ENCODE measurements around the gene CILP2. TPM values are rescaled to one million over a fixed set of nuclear protein-coding genes. Genes with fewer than 3 reads are reported as not detected.

The CILP2 gene
- total RNA-seq, 1 donor from 2014 or later: not detected

DNA sequence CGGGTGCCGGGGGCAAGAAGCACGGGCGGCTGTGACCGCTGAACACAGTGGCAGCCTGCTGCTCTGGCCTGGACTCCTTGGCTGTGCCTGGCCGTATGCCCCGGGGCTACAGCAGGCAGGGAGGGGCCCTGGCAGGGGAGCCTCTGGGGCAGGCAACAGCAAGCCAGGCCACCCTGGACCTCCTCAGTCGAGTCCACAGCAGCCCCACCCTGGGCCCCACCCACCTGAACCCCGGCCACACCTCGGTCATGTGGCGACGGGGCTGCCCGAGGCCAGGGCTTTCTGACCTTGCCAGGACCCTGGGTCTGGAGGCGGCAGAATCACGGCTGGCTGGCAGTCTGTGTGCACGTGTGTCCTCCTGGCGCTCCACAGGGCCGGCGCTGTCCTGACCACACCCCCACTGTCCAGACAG is 8.7 kb downstream of the CILP2 start:
- peak; percentile 22 for ATAC-seq

DNA sequence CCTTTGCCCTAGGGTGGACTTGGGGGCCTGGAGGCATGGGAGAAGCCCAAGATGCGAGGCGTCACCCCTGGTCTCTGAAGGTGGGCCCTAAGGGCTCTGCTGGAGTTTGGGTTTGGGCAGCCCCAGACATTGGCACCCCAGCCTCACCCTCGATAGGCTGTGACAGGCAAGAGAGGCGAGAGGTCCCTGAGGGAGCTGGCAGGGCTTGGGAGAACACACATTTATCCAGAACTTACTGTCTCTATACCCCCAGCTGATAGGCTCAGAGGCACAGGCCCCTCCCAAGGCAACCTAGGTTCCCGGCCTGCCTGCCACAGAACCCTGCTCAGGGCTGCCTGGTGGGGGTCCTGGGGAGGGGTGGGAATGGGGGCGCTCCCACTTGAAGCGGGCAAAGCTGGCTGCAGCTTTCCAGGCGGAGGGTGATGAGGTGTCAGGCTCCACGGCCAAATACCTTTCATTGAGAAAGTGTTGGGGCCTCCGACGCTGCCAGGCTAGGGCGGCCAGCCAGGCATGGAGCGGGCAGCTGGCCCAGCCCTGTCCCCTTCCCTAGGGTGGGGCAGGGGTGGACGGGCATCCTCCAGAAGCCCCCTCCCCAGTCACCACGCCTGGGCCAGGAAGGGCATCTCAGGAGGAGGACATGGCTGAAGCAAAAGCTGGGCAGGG is 9.7 kb downstream of the CILP2 start:
- ATAC-seq: no peak

DNA sequence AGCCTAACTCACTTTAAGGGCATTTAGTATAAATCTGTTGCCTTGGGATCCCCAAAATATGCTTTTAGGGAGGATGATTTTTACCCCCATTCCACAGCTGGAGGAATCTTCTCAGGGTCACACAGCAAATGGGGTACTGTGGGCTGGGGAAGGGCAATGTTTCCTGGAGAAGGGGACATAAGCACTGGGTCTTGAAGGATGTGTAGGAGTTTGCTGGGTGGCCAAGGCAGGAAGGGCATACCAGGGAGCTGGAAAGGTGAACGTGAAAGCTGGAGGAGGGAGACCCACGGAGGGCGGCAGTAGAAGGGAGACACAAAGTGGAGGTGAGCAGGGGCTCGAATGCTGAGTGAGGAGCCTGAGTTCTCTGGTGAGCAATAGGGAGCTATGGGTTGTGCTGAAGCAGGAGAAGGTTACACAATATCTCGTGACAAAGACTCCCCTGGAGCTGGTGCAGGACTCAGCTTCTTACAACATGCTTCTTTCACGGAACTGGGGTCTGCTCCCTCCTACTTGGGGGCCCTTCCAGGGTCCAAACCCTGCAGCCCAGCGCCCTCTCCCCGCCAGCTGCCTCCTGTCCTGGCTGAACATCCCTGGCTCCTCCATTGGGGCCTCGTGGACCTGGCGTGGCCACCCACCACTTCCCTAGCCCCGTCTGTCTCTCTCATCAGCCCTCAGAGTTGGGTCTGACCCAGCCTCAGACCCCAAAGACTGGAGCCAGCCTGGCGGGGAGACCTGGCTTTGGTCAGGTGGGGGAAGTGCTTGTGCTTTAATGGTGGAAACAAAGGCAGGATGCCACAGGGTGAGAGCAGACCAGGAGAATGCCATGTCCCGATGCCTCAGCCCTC is 11.1 kb downstream of the CILP2 start:
- no peak for ATAC-seq

DNA sequence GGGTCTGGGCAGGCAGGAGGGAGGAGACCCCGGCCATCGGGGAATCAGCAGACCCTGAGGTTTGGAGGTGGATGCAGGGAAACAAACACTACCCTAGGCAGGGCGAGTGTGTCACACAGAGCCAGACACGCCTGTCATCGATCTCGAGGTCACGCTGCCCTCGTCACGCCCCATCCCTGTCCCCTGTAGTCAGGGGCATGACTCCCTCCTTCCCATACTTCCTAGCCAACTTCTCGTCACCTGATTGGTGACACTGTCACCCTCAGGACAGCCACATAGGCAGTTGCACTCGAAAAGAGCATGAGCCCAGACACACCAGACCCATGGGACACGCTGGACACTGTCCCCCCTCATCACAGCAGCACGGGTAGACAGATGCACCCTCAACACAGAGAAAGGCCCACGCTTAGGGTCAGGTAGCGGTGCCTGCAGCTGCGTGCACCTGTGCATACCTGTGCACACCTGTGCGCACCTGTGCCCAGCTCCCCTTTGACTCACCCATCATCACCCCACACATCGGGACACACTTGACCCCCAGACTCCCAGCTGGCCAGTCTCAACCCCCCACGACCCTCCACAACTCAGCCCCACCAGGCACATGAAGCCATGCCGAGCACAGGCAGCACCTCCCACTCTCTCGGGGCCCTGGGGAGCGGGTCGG is 11.9 kb downstream of the CILP2 start:
- no peak for ATAC-seq

DNA sequence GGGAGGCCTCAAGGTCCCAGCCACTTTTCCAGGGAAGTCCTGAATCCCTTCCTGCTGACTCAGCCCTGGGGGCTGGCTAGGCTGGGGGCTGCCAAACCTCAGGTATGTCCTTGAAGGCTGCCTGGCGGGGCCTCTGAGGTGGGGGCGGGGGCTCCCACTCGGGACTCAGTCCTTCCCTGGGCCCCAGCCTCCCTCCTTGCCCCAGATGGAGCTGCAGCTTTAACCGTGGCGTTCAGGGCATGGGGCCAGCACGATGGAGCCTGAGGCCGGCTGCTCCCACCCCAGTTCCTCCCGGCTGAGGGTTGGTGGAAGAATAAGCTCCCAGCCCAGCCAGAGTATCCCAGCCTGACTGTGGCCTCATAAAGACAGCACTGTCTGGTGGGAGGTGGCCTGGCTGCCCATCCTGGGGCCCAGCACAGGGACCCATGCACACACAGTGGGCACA is 12.4 kb downstream of the CILP2 start:
- ATAC-seq: no peak

DNA sequence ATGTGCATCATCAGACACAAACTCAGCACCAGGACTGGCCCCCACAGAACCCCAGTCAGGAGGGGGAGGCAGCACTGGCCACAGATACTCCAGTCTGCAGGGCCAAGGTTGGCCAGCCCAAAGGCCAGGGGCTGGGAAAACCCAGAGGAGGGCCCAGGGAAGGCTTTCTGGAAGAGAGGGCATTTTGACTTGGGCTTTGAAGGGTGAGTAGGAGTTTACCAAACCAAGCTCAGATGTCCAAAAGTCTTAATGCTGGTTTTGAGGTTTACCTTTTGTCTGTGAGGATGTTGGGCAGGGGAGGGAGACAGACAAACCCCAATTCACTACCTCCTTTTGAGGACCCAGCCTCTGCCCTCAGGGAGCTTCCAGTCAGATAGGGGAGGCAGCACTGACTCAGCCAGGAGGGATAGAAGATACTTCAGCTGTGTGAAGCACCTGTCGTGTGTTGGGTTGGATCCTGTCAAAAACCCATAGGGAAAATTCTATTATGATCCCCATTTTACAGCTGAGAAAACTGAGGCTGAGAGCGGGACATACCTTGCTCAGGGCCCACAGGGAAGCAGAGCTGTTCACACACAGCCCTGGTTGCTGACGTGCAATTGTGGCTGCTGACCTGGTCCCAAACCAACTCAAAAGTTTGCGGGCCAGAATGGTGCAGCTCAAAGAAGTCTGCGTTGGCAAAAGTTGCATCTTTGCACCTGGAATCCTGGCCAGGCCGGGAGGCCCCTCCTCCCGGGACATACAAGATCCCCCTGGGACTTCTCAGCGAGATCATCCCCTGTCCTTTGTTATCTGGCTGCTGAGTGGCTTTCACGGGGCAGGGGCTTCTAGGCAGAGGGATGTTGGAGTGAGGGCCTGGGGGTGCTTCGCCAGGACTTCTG is 13.1 kb downstream of the CILP2 start:
- no peak for ATAC-seq

DNA sequence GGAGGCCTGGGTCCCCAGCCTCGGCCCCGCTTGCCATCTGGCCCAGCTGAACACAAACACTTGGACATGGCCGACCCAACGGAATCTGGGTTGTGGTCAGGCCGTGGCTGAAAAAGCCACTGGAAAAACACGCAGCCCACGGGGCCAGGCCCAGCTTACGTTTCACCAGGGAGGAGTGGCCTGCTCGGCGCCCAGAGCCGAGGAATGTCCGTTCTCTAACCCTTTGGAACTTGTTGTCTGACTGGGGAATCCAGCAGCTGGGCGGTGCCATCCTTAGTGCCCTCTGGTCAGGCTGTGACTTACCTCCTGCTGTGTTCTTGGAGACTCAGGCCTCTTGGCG is 13.8 kb downstream of the CILP2 start:
- ATAC-seq: no peak

DNA sequence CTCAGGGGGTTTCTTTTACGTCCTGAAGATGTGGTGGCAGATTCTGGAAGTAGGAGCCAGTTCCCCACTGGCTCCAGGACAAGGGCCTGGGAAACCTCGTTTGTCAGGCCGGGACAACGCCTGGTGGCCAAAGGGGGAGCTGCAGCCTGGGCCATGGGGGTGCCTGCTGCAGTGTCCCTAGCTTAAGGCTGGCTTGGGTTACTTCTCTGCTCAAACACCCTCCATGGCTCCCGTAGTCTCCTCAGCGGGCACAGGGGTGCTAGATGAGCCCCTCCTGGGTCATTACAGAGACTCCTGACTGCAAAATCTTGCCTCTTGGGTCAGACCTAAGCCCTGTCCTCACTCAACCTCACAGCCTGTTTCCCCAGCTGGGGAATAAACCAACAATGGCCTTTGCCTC is 14.7 kb downstream of the CILP2 start:
- ATAC-seq: peak; percentile 42

DNA sequence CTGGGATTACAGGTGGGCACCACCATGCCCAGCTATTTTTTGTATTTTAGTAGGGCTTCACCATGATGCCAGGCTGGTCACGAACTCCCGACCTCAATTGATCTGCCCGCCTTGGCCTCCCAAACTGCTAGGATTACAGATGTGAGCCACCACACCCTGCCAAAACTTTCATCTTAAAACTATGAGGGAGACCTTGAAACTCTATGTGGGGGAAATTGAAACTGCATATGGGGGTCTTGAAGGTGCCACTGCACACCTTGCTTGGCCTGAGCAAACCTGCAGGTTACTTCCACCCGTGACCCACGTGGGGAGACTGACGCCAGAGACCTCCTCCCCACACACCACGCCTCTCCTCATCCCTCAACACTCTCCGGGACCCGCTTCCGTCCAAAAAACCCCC is 15.6 kb downstream of the CILP2 start:
- no peak for ATAC-seq

DNA sequence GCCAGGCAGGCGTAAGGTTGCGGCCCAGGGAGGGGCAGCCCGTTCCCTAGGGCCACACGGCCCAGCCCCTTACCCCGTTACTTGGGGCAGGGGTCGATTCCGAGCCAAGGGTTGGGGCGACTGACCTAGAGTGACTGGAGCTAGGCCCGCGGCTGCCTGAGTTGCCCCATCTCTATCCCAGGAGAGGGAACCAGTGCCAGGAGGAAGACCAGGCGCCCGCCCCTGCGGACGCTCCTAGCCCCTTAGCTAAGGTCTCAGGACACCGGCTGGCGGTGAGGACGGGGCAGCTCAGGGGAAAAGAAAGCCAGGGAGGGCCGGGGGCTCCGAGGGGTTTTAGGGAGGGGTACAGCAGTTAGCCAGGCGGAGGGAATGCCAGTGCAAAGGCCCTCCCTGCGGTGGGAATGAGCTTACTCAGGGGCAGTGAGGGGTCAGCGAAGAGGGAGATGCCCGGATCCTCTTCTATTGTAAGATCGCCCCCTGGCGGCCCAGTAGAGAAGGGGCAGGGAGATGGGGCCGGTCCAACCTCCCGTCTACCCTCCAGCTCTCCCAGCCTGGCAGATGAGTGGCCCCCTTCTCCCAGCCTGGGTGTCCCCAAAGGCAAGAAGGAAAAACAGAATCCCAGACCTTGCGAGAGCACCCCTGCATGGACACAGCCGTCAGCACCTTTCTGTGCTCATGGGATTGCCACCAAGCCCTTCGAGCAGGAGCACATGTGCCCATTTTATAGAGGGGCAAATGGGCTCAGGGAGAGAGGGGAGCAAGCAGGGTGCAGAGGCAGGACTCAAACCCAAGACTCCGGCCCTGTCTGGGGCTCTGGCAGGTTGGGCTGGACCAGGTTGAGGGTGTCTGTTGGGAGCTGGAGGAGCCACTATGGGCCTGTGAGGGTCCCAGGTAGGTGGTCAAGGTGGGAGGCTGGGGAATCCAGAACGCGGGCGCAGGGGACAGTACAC is 16.3 kb downstream of the CILP2 start:
- ATAC-seq: peak; percentile 48

DNA sequence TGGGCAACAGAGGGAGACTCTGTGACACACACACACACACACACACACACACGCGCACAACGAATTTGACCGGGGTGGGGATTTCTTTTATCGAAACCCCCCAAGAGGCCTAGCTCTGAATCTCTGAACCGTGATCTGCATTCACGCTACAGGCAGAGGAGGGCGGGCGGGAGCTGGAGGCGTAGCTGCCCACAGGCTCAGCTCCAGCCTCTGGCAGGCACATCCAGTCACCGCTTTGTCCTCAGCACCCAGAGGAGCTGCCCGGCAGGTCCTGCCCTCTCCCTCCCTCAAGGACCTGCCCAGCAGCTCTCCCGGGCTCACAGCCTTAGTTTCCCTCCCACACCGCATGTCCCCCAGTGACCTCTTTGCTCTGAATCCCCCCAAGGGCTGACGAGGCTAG is 20.0 kb downstream of the CILP2 start:
- no peak for ATAC-seq

DNA sequence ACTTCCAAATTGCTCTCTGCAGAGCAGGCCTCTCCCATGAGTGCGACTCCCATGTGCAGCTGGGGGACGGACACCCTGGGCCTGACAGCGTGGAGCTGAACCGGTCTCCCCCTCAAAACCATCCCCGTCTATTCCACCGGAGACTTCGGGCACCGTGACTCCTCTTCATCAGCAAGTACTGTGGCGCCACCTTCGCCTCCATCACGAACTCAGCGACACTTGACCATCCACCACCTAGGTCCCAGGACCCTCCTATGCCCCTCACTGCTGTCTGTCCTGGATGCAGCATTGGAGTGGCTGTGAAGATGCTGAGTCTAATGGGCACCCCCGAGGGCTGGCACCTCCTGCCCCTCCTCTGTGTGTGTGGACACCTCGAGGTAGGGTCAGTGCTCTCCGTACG is 20.6 kb downstream of the CILP2 start:
- ATAC-seq: no peak

DNA sequence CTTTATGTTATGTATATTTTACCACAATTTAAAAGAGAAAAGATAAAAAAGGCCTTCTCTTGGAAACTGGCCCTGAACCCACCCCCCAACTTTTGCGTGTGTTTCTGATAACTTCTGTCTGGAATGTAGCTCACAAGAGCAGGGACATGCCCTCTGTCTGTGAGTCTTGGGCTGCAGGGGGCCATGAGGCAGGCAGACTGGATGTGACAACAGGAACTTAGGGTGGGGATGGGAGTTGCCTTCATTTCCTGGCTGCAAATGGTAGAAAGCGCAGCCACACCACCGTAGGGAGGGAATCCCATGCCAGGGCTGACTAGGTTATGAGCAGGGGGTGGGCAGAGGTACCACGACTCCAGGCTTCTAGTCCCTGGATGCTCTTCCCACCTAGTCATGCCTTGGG is 21.9 kb downstream of the CILP2 start:
- ATAC-seq: no peak

DNA sequence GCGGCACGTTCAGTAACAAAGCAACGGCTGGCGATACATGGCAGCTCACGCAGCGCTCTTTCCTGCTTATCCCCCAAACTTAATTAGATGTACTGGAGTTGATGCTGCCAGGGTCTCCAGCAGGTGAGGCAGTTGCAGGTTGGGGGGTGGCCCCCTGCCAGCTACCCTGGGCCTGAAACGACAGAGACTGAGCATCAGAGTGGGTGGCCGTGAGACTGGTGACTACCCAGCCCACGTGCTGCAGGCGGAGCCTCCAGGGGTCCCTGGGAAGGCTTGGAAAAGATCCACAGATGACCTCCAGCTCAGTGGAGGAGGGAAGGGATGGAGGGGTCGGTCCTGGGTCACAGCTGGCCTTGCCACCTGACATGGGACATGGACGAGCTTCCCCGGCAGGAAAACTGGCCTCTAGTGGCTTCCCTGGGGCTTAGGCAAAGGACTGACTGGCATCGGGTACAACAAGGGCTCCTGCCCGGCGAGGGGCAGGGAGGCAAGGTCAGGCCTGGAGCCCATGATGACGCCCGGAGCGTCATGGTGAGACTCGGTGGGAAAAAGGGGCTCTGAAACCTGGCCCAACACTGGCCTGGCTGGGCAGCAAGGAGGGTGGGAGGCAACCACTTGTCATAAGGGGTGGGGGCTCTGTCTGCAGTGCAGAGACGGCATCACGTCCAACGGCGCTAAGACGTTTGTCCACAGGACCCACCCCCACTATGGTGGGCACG is 24.0 kb downstream of the CILP2 start:
- ATAC-seq: no peak

DNA sequence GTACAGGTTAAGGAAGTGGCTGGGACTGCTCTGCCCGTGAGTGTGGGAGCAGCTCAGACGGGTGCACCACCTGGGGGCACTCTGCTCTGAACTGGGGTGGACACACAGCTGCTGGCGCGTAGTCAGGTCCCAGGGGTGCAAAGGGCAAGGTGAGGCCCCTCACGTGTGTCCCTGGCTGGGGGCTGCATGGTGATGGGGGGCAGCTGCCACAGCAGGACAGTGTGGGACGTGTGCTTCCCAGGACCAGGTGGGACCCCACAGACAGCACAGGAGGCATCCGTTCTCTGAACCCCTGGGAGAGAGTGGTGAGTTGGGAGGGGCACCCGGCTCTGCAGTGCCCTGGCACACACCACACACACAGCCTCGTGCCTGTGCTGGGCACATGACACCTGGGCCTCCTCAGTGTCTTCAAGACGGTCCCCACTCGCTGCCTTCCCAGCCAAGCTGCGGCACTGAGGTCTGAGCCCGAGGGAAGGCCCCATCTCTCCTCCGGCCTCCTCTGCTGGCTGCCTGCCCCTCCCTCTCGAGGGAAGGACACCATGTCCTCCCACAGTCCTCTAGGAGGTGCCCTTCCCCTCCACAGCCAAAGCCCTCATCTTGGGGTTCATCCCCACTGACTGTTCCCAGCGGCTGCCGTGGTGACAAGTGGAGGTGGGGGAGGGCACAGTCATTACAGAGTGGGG is 24.7 kb downstream of the CILP2 start:
- peak; percentile 29 for ATAC-seq

DNA sequence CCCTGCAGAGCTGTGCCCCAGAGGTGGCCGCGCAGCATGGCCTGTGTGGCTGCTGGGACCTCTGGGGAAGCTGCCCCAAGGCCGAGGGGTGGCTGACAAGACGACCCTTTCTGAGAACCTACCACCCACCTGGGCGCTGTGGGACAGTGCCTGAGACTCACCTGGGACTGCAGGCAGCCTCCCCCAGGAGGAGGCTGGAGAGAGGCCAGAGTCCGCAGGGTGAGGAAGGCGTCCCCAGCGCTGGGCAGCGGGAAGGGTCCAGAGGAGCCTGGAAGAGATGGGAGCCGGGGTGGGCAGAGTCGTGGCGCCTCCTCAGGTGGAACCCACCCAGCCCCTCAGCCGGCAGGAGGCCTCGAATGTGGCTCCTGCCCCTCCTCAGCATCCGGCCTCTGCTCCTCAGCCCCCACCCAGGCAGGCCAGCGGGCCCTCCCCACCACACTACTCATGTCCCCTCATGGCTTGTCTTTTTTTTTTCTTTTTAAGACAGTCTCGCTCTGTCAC is 25.3 kb downstream of the CILP2 start:
- ATAC-seq: peak; percentile 11

DNA sequence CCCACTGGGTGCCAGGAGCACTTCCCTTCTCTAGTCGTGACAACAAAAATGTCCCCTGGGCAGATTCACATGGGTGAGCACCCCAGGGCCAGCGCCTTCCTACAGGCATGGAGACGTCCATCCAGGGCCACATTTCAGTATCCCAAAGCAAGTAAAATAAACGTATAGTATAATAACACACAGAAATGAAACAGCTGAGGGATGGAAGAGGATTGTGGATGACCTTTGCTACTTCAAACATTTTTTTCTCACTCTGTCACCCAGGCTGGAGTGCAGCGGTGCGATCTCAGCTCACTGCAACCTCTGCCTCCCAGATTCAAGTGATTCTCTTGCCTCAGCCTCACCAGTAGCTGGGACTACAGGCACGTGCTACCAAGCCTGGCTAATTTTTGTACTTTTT is 28.2 kb downstream of the CILP2 start:
- no peak for ATAC-seq

DNA sequence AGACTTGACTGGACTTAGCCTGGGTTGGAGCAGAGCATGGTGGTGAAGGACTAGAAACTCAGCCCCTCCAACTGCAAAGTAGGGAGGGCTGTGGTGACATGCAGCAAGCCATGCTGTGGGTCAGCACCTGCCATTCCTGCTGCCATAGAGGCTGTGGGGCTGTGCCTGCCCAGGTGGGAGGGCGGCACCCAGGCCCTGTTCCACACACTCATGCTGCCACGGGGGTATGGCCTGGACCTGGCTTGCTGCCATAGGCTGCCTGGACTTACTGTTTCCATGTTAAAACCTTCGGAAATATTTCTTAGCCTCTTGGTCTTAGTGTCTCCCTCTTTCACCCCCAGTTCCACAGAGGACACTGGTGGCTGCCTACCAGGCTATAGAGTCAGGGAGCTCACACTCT is 29.3 kb downstream of the CILP2 start:
- ATAC-seq: no peak

DNA sequence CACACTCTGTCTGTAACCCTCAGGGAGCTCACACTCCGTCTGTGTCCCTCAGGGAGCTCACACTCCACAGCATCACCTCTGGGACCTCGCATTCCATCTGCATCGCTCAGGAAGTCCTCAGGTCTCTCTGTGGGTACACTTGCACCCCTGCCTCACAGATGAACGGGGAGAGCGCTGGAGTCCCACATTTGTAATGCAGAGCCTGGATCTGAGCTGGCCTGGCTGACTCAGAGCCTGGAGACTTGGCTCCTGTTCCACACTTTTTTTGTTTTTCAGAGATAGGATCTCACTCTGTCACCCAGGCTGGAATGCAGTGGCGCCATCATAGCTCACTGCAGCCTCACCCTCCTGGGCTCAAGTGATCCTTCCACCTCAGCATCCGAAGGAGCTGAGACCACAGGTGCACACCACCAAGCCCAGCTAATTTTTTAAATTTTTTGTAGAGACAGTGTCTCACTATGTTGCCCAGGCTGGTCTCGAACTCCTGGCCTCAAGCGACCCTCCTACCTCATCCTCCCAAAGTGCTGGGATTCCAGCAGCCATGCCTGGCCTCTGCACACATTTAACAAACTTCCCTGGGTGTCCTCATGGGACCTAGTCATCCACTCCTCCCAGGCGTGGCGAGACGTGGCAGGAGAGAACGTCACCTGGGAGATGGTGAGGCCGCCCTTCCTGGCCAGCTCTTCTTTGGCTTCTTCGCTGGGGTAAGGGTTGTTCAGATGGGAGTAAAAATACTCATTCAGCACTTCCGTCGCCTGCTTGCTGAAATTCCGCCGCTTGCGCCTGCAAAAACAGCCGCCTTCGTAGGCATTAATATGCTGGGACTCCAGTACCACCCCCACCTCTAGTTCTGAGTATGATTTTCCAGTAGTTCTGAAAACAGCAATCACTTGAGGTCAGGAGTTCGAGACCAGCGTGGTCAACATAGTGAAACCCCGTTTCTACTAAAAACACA is 31.0 kb downstream of the CILP2 start:
- no peak for ATAC-seq

Data from esophagus mucosa (tissue), 1 donor.